GM12865 (cell line): ENCODE results near the gene PRPF6.

Source experiments
- DNase-seq: peaks from one replicate; pipeline ENCODE4 v3.0.0; 2010; ENCODE audit warnings: low read depth
- H3K4me3 ChIP-seq: 2 replicates; pipeline ENCODE4 v1.5.1; 2011; ENCODE audit warnings: mild to moderate bottlenecking, low read depth, low read length, control low read depth
- CTCF ChIP-seq: IDR thresholded peaks from 2 replicates; pipeline ENCODE4 v1.5.1; 2011; ENCODE audit warnings: low read length, control low read depth, low read depth, inconsistent platforms; ENCODE audit not compliant: insufficient read depth; ENCODE audit errors: missing control alignments

The PRPF6 gene

DNA sequence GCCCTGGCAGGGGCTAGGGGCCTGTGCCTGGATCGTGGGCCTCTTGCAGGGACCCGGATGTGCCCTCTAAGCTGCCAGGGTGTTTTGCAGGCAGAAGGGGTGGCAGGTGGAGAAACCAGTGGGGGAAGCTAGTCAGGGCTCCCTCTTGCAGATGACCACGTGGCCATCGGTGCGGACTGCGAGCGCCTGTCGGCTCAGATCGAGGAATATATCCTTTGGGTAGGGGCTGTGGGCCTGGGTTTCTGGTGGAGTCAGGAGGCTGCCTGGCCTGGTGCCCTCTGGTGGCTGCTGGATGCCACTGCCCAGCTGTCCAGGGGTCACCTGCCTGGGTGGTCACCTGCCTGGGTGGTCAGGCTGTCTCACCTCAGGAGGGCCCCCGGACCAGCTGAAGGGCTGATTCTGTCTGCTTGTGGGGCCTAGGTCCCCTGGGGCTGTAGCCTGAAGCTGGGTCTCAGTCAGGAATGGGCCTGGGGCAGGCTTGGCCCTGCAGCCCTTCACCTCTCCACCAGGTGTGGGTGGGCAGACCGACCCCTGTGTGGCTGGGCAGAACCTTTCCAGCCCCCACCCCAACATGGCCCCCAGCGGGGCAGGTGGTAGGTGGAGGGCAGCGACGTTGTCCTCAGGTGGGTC is 88.8 kb downstream of the PRPF6 start:
- DNase-seq: no peak
- no peak overlapping the region for H3K4me3 ChIP-seq
- peak; percentile 78 for TF ChIP-seq CTCF

DNA sequence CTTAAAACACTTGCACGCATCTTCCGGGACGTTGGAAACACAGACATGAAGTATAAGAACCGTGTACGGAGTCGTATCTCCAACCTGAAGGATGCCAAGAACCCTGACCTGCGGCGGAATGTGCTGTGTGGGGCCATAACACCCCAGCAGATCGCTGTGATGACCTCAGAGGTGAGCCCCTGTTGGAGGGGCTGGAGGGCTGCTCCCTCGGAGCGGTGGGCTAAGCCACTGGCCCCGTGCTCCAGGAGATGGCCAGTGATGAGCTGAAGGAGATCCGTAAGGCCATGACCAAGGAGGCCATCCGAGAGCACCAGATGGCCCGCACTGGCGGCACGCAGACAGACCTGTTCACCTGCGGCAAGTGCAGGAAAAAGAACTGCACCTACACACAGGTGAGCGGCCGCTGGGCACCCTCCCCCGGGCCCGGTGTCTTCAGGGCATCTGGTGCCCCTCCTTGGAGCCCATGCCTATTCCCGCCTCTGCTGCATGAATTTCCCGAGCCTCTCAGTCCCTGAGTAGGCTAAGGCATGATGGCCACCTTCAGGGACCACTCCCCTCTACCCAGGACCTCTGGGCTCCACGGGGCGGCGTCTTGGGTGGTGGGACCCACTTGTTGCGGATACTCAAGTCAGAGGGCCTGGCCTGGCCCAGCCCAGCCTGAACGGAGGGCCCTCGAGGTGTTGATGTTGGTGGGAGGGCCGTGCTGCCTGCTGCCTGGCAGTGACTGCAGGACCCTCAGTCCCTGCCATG is 89.5 kb downstream of the PRPF6 start:
- no peak overlapping the region for H3K4me3 ChIP-seq
- no peak for TF ChIP-seq CTCF
- DNase-seq: no peak

DNA sequence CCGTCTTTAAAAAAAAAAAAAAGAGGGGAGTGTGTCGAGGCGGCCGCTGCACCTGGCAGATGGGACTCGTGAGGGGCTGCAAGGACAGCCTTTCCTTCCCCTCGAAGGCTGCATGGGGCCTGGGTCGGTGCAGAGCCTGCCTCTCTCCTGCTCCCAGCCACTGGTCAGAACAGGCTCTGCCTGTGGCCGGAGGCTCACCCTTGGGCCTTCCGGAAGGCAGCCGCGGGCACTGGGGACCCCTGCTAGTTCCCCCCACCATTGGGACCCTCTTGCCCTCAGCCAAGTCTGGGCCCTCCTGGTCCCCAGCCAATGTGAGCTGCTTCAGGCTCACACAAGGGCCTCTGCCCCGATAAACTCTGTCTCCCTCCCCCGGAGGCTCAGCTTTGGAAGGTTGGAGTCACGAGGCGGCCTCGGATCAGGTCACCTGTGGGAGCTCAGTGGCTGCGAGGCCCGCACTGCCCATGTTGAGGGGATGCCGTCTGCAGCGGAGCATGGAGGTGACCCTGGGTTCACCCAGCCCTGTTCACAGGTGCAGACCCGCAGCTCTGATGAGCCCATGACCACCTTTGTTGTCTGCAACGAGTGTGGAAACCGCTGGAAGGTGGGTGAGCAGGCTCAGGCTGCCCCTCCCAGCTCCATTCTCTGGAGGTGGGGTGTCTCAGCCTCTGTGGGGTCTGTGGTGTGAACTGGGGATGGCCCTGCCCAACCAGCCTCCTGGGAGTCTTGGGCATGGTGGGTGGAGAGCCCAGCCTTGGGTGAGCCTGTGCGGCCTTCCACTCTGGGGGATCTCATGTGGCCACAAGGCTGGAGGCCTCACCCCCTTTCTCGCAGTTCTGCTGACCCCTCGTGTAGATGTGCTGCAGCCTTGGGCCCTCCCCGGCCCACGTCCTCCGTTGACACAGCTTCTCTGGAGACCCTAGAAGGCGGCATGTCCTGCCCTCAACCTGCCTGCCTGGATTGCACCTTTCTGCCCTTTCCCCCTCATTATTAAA is 90.7 kb downstream of the PRPF6 start:
- no peak for TF ChIP-seq CTCF
- no peak overlapping the region for H3K4me3 ChIP-seq
- no peak for DNase-seq

- no peak for DNase-seq
- H3K4me3 ChIP-seq: no peak overlapping the region
- no peak for TF ChIP-seq CTCF
Measured at GRCh38 chr20:64072498-64073063, 91.6 kb downstream of the PRPF6 start.

- DNase-seq: no peak
- H3K4me3 ChIP-seq: no peak overlapping the region
- TF ChIP-seq CTCF: no peak
Measured at GRCh38 chr20:64073476-64074183, 92.7 kb downstream of the PRPF6 start.

DNA sequence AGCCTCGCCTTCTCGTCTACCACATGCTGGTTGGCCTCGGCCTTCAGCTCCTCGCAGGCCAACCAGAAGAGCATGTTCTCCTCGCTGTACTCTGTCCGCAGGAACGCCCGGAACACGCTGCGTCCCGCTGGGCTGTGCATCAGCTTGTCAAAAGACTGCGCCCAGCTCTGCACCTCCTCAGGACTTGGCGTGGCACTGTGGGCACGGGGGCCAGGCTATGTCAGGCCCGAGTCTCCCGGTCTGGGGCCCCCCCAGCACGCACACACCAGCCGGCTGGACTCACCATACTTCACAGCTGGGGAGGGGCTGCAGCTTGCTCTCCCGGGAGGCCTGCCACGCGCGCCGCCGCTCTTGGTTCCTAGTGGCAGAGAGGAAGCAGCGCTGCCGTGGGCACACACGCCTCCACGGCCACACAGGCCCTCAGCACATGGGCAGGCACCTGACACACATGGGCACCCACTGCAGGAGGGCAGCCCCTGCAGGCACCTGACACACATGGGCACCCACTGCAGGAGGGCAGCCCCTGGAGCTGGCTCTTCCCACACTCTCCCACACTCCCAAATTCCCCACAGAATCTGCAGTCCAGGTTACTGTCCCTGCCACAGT is 93.4 kb downstream of the PRPF6 start:
- H3K4me3 ChIP-seq: no peak overlapping the region
- DNase-seq: no peak
- no peak for TF ChIP-seq CTCF
